Ishikawa (cell line): ENCODE data around the gene TFIP11.

Experiments used
- EGR1 ChIP-seq: IDR thresholded peaks from 2 replicates; pipeline ENCODE4 v1.6.1; 2012
- RAD21 ChIP-seq: IDR thresholded peaks from 2 replicates; pipeline ENCODE4 v1.6.1; 2012; ENCODE audit warnings: low read depth
- REST ChIP-seq: IDR thresholded peaks from 2 replicates; pipeline ENCODE4 v1.6.1; 2012; ENCODE audit warnings: low read depth, mild to moderate bottlenecking
- USF1 ChIP-seq: IDR thresholded peaks from 2 replicates; pipeline ENCODE4 v1.6.1; 2012
- YY1 ChIP-seq: IDR thresholded peaks from 2 replicates; pipeline ENCODE4 v1.6.1; 2012; ENCODE audit warnings: low read depth

GRCh38 chr22:26453812-26454500, 58.3 kb downstream of the TFIP11 start:
- TF ChIP-seq USF1 (no peak), EGR1 (no peak), RAD21 (no peak), YY1 (no peak), REST (no peak)
